Endodermal cell (in vitro differentiated cells): Measurements from ENCODE around the gene MAP3K2. TPM values are rescaled to one million over a fixed set of nuclear protein-coding genes. Genes with fewer than 3 reads are reported as not detected.

Experiments
- DNase-seq: peaks from one replicate; pipeline ENCODE4 v3.0.0-alpha.2; 2017
- H3K27ac ChIP-seq: 2 replicates; pipeline ENCODE4 v1.5.1; 2013; ENCODE audit warnings: mild to moderate bottlenecking, low read depth, low read length, moderate library complexity
- H3K27me3 ChIP-seq: 2 replicates; pipeline ENCODE4 v1.6.1; 2013; ENCODE audit warnings: mild to moderate bottlenecking, low read length, moderate library complexity; ENCODE audit not compliant: insufficient read depth, control insufficient read depth, poor library complexity, severe bottlenecking
- H3K36me3 ChIP-seq: 2 replicates; pipeline ENCODE4 v1.7.0; 2013; ENCODE audit warnings: mild to moderate bottlenecking, low read length, moderate library complexity; ENCODE audit not compliant: control insufficient read depth, insufficient read depth
- H3K4me1 ChIP-seq: one replicate; pipeline ENCODE4 v1.7.0; 2013; ENCODE audit warnings: low read length; ENCODE audit not compliant: control insufficient read depth, insufficient read depth
- H3K4me3 ChIP-seq: 2 replicates; pipeline ENCODE4 v1.5.1; 2013; ENCODE audit warnings: mild to moderate bottlenecking, low read length, moderate library complexity
- H3K9ac ChIP-seq: 2 replicates; pipeline ENCODE4 v1.6.1; 2013; ENCODE audit warnings: mild to moderate bottlenecking, low read length, moderate library complexity; ENCODE audit not compliant: poor library complexity, severe bottlenecking; ENCODE audit errors: extremely low read depth
- H3K9me3 ChIP-seq: 2 replicates; pipeline ENCODE4 v1.6.1; 2013; ENCODE audit warnings: mild to moderate bottlenecking, low read length, moderate library complexity; ENCODE audit not compliant: control insufficient read depth
- H3K27ac Mint-ChIP-seq: 2 replicates; pipeline ENCODE4 v1.8.0; 2020; ENCODE audit warnings: mixed read lengths
- H3K27me3 Mint-ChIP-seq: 2 replicates; pipeline ENCODE4 v1.8.0; 2021; ENCODE audit warnings: mild to moderate bottlenecking, mixed read lengths; ENCODE audit not compliant: insufficient read depth
- H3K36me3 Mint-ChIP-seq: 2 replicates; pipeline ENCODE4 v1.8.0; 2020; ENCODE audit warnings: low read depth, mixed read lengths
- H3K4me1 Mint-ChIP-seq: 2 replicates; pipeline ENCODE4 v1.8.0; 2020; ENCODE audit warnings: mixed read lengths
- H3K4me3 Mint-ChIP-seq: 2 replicates; pipeline ENCODE4 v1.8.0; 2020; ENCODE audit warnings: mild to moderate bottlenecking, moderate library complexity, mixed read lengths
- H3K9me3 Mint-ChIP-seq: 2 replicates; pipeline ENCODE4 v1.8.0; 2020; ENCODE audit warnings: mild to moderate bottlenecking, mixed read lengths
- CTCF ChIP-seq: fragments of 200-600 bp; sonication (generic); conservative IDR thresholded peaks from 2 replicates; pipeline ENCODE4 v1.5.0; 2021; ENCODE audit warnings: antibody characterized with exemption, mild to moderate bottlenecking
- WGBS, 2 experiments: methylation state at CpG; one replicate each; pipeline versions ENCODE4 v1.1.5 to v1.1.7; 2013; ENCODE audit warnings: missing lambda C conversion rate in 2 of 2, mixed read lengths in 1 of 2; ENCODE audit not compliant: insufficient coverage in 1 of 2, insufficient read length in 1 of 2; 5-methylcytosine and 5-hydroxymethylcytosine counted together
- total RNA-seq, 2 donors: library from RNA; stranded (reverse); fragmentation: NEBNext Ultra II Directional in 1 of 2; extraction: Animal tissue kit (Norgen Biotek cat#: 25700) in 1 of 2; gene quantifications; 2 replicates in 1 of 2; 3 replicates in 1 of 2; pipeline ENCODE4 v1.2.1, GENCODE V29; 2021

The MAP3K2 gene
- total RNA-seq, 2 donors from 2014 or later, result 27.9 to 31.6 TPM

DNA sequence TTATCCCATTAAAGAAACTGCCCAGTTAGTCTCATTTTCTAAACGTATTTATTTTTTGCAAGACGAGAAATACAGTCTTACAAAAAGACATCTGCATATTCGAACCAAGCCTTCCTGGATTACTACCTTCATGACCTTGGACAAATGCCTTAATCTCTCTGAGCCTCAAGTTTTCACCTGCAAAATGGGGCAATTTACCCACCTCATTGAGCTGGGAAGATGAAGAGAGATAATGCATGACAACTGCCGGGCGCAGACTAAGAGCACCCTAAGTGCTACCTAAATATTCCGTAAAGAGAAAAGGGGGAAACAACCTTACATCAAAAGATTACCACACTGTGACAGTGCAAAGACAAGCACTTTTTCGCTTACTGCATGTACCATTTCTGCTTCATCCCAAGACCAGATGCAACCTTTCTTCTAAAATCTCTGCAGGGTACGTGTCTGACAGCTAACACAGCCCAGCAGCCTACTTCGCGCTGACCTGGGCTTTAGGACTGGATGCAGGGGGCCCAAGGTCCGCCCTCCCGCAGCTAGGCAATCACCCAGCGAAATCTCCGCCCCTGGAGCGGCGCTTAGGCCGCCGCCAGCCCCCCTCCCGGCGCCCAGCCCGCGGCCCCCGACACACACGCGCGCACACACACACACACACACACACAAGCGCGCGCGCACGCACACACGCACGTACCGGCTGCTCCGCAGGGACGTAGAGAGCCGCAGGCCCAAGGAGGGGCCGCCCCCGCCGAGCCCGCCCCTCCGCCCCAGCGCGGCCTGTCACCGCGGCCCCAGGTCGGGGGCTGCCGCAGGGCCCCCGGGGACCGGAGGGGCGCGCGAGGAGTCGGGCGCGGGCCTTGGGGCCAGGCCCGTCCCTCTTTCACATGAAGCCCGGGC lies 766 bp downstream of the MAP3K2 start:
- H3K36me3 ChIP-seq, result no peaks in the 10 kb centered on the region
- H3K36me3 Mint-ChIP-seq, result peaks cover 10% of the 10 kb centered on the region
- peaks cover 23% of the 10 kb centered on the region for H3K4me1 Mint-ChIP-seq
- H3K27me3 ChIP-seq, result no peaks in the 10 kb centered on the region
- H3K9me3 ChIP-seq, result no peaks in the 10 kb centered on the region
- H3K4me3 ChIP-seq, result peak overlapping the region; percentile 91
- peak overlapping the region; percentile 79 for H3K27ac Mint-ChIP-seq
- no peaks in the 10 kb centered on the region for H3K27me3 Mint-ChIP-seq
- H3K9me3 Mint-ChIP-seq, result no peaks in the 10 kb centered on the region
- H3K27ac ChIP-seq, result peak overlapping the region; percentile 98
- DNase-seq, result peak; percentile 92
- WGBS, 2 experiments, result 2 to 8% methylated on average over 9 to 53 of the region's 58 CpGs
- H3K4me3 Mint-ChIP-seq, result peak overlapping the region; percentile 66
- H3K9ac ChIP-seq, result peak overlapping the region; percentile 82
- H3K4me1 ChIP-seq, result no peaks in the 10 kb centered on the region
- TF ChIP-seq CTCF, result no peak

- peaks cover 23% of the 10 kb centered on the region for H3K4me1 Mint-ChIP-seq
Observed at GRCh38 chr2:127386246-127386645, 1.5 kb downstream of the MAP3K2 start.

DNA sequence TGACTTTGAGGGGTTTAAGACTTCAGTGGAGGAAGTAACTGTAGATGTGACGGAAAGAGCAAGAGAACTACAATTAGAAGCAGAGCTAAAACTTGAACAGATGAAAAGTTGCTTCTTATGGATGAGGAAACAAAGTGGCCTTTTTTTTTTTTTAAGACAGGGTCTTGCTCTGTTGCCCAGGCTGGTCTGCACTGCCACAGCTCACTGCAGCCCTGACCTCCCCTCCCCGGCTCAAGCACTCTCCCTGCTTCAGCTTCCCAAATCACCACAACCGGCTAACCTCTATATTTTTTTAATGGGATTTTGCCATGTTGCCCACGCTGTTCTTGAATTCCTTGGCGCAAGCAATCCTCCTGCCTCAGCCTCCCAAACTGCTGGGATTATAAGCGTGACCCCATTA lies 3.2 kb downstream of the MAP3K2 start:
- Histone ChIP-seq H3K4me3 (no peak overlapping the region), H3K27me3 (no peaks in the 10 kb centered on the region), H3K4me1 (no peaks in the 10 kb centered on the region), H3K36me3 (no peaks in the 10 kb centered on the region), H3K9ac (no peak overlapping the region), H3K9me3 (no peaks in the 10 kb centered on the region), H3K27ac (no peak overlapping the region)
- Mint-ChIP-seq H3K4me1 (peaks cover 23% of the 10 kb centered on the region), H3K4me3 (no peak overlapping the region), H3K27ac (no peak overlapping the region), H3K9me3 (no peaks in the 10 kb centered on the region), H3K36me3 (peaks cover 10% of the 10 kb centered on the region), H3K27me3 (no peaks in the 10 kb centered on the region)
- TF ChIP-seq CTCF, result no peak
- no peak for DNase-seq
- WGBS, 2 experiments, result 96 to 98% methylated on average over 4 to 6 of the region's 6 CpGs

More at GRCh38 chr2:127386246-127386645, 1.5 kb downstream of the MAP3K2 start:
- Mint-ChIP-seq H3K36me3 (peaks cover 10% of the 10 kb centered on the region), H3K9me3 (no peaks in the 10 kb centered on the region), H3K27ac (no peak overlapping the region), H3K4me3 (peak overlapping the region; percentile 66), H3K27me3 (no peaks in the 10 kb centered on the region)
- H3K36me3 ChIP-seq, result no peaks in the 10 kb centered on the region
- H3K9ac ChIP-seq, result no peak overlapping the region
- TF ChIP-seq CTCF, result no peak
- WGBS, 2 experiments, result 88 to 96% methylated on average over 4 of the region's 4 CpGs
- peak overlapping the region; percentile 91 for H3K4me3 ChIP-seq
- no peaks in the 10 kb centered on the region for H3K9me3 ChIP-seq
- H3K27me3 ChIP-seq, result no peaks in the 10 kb centered on the region
- no peak overlapping the region for H3K27ac ChIP-seq
- DNase-seq, result no peak
- H3K4me1 ChIP-seq, result no peaks in the 10 kb centered on the region
